ENCODE data around the gene EIF3F.

- TF ChIP-seq, protein P1, sequence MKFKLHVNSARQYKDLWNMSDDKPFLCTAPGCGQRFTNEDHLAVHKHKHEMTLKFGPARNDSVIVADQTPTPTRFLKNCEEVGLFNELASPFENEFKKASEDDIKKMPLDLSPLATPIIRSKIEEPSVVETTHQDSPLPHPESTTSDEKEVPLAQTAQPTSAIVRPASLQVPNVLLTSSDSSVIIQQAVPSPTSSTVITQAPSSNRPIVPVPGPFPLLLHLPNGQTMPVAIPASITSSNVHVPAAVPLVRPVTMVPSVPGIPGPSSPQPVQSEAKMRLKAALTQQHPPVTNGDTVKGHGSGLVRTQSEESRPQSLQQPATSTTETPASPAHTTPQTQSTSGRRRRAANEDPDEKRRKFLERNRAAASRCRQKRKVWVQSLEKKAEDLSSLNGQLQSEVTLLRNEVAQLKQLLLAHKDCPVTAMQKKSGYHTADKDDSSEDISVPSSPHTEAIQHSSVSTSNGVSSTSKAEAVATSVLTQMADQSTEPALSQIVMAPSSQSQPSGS (CRISPR knock-in tag; IDR thresholded peaks at IDR 0.05): no peak
- no peak for TF ChIP-seq ZNF668 (CRISPR knock-in tag; IDR thresholded peaks at IDR 0.05)
- no peak for TF ChIP-seq FOSL1 (tag; conservative IDR thresholded peaks at IDR 0.05)
- no peak for TF ChIP-seq POLR2A (conservative IDR thresholded peaks at IDR 0.05)
- no peak for TF ChIP-seq CBX8 (IDR thresholded peaks at IDR 0.05; ENCODE audit: borderline replicate concordance, extremely low read depth, low read depth, low read length, poor library complexity, severe bottlenecking)
- TF ChIP-seq SP2 (IDR thresholded peaks at IDR 0.05; ENCODE audit: extremely low read depth, low read depth, low read length, poor library complexity, severe bottlenecking): no peak
- no peak for TF ChIP-seq ZNF384 (IDR thresholded peaks at IDR 0.05; ENCODE audit: low read depth, low read length)
- no peak for TF ChIP-seq NFRKB (IDR thresholded peaks at IDR 0.05; ENCODE audit: low read depth)
- TF ChIP-seq, protein P2, sequence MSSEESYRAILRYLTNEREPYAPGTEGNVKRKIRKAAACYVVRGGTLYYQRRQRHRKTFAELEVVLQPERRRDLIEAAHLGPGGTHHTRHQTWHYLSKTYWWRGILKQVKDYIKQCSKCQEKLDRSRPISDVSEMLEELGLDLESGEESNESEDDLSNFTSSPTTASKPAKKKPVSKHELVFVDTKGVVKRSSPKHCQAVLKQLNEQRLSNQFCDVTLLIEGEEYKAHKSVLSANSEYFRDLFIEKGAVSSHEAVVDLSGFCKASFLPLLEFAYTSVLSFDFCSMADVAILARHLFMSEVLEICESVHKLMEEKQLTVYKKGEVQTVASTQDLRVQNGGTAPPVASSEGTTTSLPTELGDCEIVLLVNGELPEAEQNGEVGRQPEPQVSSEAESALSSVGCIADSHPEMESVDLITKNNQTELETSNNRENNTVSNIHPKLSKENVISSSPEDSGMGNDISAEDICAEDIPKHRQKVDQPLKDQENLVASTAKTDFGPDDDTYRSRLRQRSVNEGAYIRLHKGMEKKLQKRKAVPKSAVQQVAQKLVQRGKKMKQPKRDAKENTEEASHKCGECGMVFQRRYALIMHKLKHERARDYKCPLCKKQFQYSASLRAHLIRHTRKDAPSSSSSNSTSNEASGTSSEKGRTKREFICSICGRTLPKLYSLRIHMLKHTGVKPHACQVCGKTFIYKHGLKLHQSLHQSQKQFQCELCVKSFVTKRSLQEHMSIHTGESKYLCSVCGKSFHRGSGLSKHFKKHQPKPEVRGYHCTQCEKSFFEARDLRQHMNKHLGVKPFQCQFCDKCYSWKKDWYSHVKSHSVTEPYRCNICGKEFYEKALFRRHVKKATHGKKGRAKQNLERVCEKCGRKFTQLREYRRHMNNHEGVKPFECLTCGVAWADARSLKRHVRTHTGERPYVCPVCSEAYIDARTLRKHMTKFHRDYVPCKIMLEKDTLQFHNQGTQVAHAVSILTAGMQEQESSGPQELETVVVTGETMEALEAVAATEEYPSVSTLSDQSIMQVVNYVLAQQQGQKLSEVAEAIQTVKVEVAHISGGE (CRISPR knock-in tag; IDR thresholded peaks at IDR 0.05): no peak
- no peak for TF ChIP-seq RCOR1 (IDR thresholded peaks at IDR 0.05; ENCODE audit: borderline replicate concordance in 1 of 2, low read depth in 2 of 2, low read length in 2 of 2)
- TF ChIP-seq CBX2 (IDR thresholded peaks at IDR 0.05; ENCODE audit: insufficient read depth, low read length, poor library complexity, severe bottlenecking): no peak
Measured at GRCh38 chr11:7974668-7975067, 12.5 kb upstream of the EIF3F start.

Measured in K562 (cell line).